SK-N-SH (cell line): ENCODE results near the gene DNAH7. TPM values are rescaled to one million over a fixed set of nuclear protein-coding genes. Genes with fewer than 3 reads are reported as not detected.
"Not testable (repeated sequence)": the region's sequence is repeated elsewhere in the genome, so short reads cannot be mapped to it uniquely, and the experiment has no call there.

Experiments
- CTCF ChIA-PET: fragments of 300-600, 350-600 bp; formaldehyde crosslinking; extraction: SDS; loops from one replicate; lab custom pipeline; 2021; lab: Yijun Ruan, JAX
- POLR2A ChIA-PET: fragments of 350-600 bp; sonication (Branson Sonifier 250); formaldehyde crosslinking; extraction: SDS; loops from one replicate; lab custom pipeline; 2020; ENCODE audit warnings: antibody characterized with exemption, inconsistent platforms; lab: Yijun Ruan, JAX
- DNase-seq: peaks from one replicate; pipeline ENCODE4 v3.0.0; 2012
- H2AFZ ChIP-seq: fragments of 200-600 bp; sonication (generic); 2 replicates; pipeline ENCODE4 v1.8.1; 2016; ENCODE audit warnings: antibody characterized with exemption, mild to moderate bottlenecking, low read depth
- H3F3A ChIP-seq: fragments of 200-600 bp; sonication (generic); replicated peaks from 2 replicates; pipeline ENCODE3; 2016; ENCODE audit warnings: antibody characterized with exemption, mild to moderate bottlenecking; ENCODE audit not compliant: insufficient read depth
- H3K27ac ChIP-seq, 2 experiments: fragments of 200-500 bp in 1 of 2; fragments of 200-600 bp in 1 of 2; sonication (Bioruptor generic) in 1 of 2; sonication (generic), shearing (Covaris generic) in 1 of 2; 2 replicates each; pipeline versions ENCODE4 v1.5.1 to v1.6.1; 2014 to 2016; ENCODE audit warnings: low read depth in 2 of 2, inconsistent platforms in 1 of 2, low read length in 1 of 2, mild to moderate bottlenecking in 1 of 2, mixed read lengths in 1 of 2
- H3K27me3 ChIP-seq: fragments of 200-600 bp; sonication (generic), shearing (Covaris generic); 2 replicates; pipeline ENCODE4 v1.6.1; 2016; ENCODE audit warnings: mixed run types; ENCODE audit not compliant: insufficient read depth
- H3K36me3 ChIP-seq, 2 experiments: fragments of 200-500 bp in 1 of 2; fragments of 200-600 bp in 1 of 2; sonication (Bioruptor generic) in 1 of 2; sonication (generic) in 1 of 2; replicated peaks in 1 of 2; 2 replicates each; pipeline versions ENCODE3 to v1.5.1; 2014 to 2016; ENCODE audit warnings: low read length in 1 of 2, mild to moderate bottlenecking in 1 of 2; ENCODE audit not compliant: insufficient read depth in 2 of 2, control insufficient read depth in 1 of 2
- H3K4me1 ChIP-seq, 2 experiments: fragments of 200-500 bp in 1 of 2; fragments of 200-600 bp in 1 of 2; sonication (Bioruptor generic) in 1 of 2; sonication (generic), shearing (Covaris generic) in 1 of 2; 2 replicates each; pipeline versions ENCODE4 v1.5.1 to v1.6.1; 2014 to 2016; ENCODE audit warnings: low read depth in 1 of 2, low read length in 1 of 2, mixed run types in 1 of 2; ENCODE audit not compliant: insufficient read depth in 2 of 2, control insufficient read depth in 1 of 2
- H3K4me2 ChIP-seq: fragments of 200-600 bp; sonication (generic), shearing (Covaris generic); 2 replicates; pipeline ENCODE4 v1.6.1; 2017; ENCODE audit warnings: mixed run types
- H3K4me3 ChIP-seq, 2 experiments: fragments of 200-500 bp in 1 of 2; fragments of 200-600 bp in 1 of 2; sonication (Bioruptor generic) in 1 of 2; sonication (generic), shearing (Covaris generic) in 1 of 2; 2 replicates each; pipeline versions ENCODE4 v1.5.1 to v1.8.1; 2014 to 2016; ENCODE audit warnings: low read depth in 2 of 2, inconsistent platforms in 1 of 2, low read length in 1 of 2, mild to moderate bottlenecking in 1 of 2, mixed read lengths in 1 of 2, moderate library complexity in 1 of 2
- H3K79me2 ChIP-seq: fragments of 200-600 bp; sonication (generic); 2 replicates; pipeline ENCODE4 v1.8.1; 2017; ENCODE audit warnings: mild to moderate bottlenecking; ENCODE audit not compliant: insufficient read depth
- H3K9ac ChIP-seq: fragments of 200-600 bp; sonication (generic); 2 replicates; pipeline ENCODE4 v1.6.1; 2017; ENCODE audit warnings: mixed run types
- H3K9me2 ChIP-seq: fragments of 200-600 bp; sonication (generic); 2 replicates; pipeline ENCODE4 v1.6.1; 2017; ENCODE audit warnings: mixed run types
- H3K9me3 ChIP-seq: fragments of 200-600 bp; sonication (generic); 2 replicates; pipeline ENCODE4 v1.6.1; 2017; ENCODE audit warnings: mixed run types, mild to moderate bottlenecking, moderate library complexity
- H4K20me1 ChIP-seq: fragments of 200-600 bp; sonication (generic); 2 replicates; pipeline ENCODE4 v1.6.1; 2017; ENCODE audit warnings: mild to moderate bottlenecking, mixed run types; ENCODE audit not compliant: insufficient read depth
- CHD2 ChIP-seq: fragments of 150-350 bp; IDR thresholded peaks from 2 replicates; pipeline ENCODE4 v1.6.1; 2018; ENCODE audit warnings: low read length; ENCODE audit not compliant: partially characterized antibody
- CTCF ChIP-seq: fragments of 200-600 bp; sonication (generic); IDR thresholded peaks from 2 replicates; pipeline ENCODE4 v1.6.1; 2017; ENCODE audit warnings: antibody characterized with exemption, mild to moderate bottlenecking, moderate library complexity
- EP300 ChIP-seq, 2 experiments: IDR thresholded peaks; 2 replicates each; pipeline versions ENCODE4 v1.4.0 to v1.6.1; 2012; ENCODE audit warnings: borderline replicate concordance in 1 of 2, low read depth in 1 of 2, low read length in 1 of 2
- FOXJ3 ChIP-seq: sonication (generic); formaldehyde crosslinking; IDR thresholded peaks from 2 replicates; pipeline ENCODE4 v1.5.1; 2020; ENCODE audit warnings: mild to moderate bottlenecking, missing genetic modification reagents
- FOXM1 ChIP-seq: IDR thresholded peaks from 2 replicates; pipeline ENCODE4 v1.4.0; 2012; ENCODE audit warnings: low read depth, mild to moderate bottlenecking
- GATA2 ChIP-seq: sonication (generic); formaldehyde crosslinking; IDR thresholded peaks from 2 replicates; pipeline ENCODE4 v1.5.0; 2020; ENCODE audit warnings: mild to moderate bottlenecking, missing genetic modification reagents
- MXI1 ChIP-seq: IDR thresholded peaks from 2 replicates; pipeline ENCODE4 v1.6.1; 2012; ENCODE audit warnings: mild to moderate bottlenecking, low read depth, low read length, improper control_type of control experiment
- NFIC ChIP-seq: IDR thresholded peaks from 2 replicates; pipeline ENCODE4 v1.4.0; 2012; ENCODE audit warnings: borderline replicate concordance
- NRF1 ChIP-seq: IDR thresholded peaks from 2 replicates; pipeline ENCODE4 v1.6.1; 2012; ENCODE audit warnings: low read depth, mild to moderate bottlenecking, low read length
- RXRA ChIP-seq: IDR thresholded peaks from 2 replicates; pipeline ENCODE4 v1.4.0; 2012; ENCODE audit warnings: low read depth, mild to moderate bottlenecking, borderline replicate concordance
- SIN3A ChIP-seq: IDR thresholded peaks from 2 replicates; pipeline ENCODE4 v1.6.1; 2012; ENCODE audit warnings: low read depth, mild to moderate bottlenecking, low read length, moderate library complexity, borderline replicate concordance
- SMC3 ChIP-seq: IDR thresholded peaks from 2 replicates; pipeline ENCODE4 v1.6.1; 2012; ENCODE audit warnings: low read depth, low read length, improper control_type of control experiment
- TAF1 ChIP-seq: IDR thresholded peaks from 2 replicates; pipeline ENCODE4 v1.6.1; 2012; ENCODE audit warnings: low read depth, mild to moderate bottlenecking, low read length, moderate library complexity, borderline replicate concordance
- USF2 ChIP-seq: fragments of 150-350 bp; IDR thresholded peaks from 2 replicates; pipeline ENCODE4 v1.6.1; 2017; ENCODE audit warnings: antibody characterized with exemption, low read length, low read depth, borderline replicate concordance
- WGBS: methylation state at CpG from one replicate; pipeline ENCODE4 v1.1.6; 2017; ENCODE audit warnings: low lambda C conversion rate; 5-methylcytosine and 5-hydroxymethylcytosine counted together
- polyA plus RNA-seq, 3 experiments: library from polyadenylated mRNA; depleted of rRNA; stranded (reverse); fragments of >200 nt; gene quantifications; 2 replicates each; pipeline ENCODE4 v1.2.3, GENCODE V29; 2012

DNAH7 gene
- polyA plus RNA-seq, 1 of the 3 experiments (the other 2 are of a cell fraction): 1.2 TPM

- TF ChIP-seq SIN3A (no peak), CHD2 (no peak)
Observed at GRCh38 chr2:196096264-196096663, 27.6 kb upstream of the DNAH7 start (continued).

GRCh38 chr2:196089448-196089847 is 20.8 kb upstream of the DNAH7 start:
- H3K4me2 ChIP-seq, H3K4me3 ChIP-seq, H3K27ac ChIP-seq, H3K9ac ChIP-seq, H2AFZ ChIP-seq, H3K36me3 ChIP-seq, H3K4me1 ChIP-seq, H3F3A ChIP-seq, H3K79me2 ChIP-seq, H3K9me2 ChIP-seq, H3K9me3 ChIP-seq, H4K20me1 ChIP-seq, POLR2A ChIA-PET, H3K27me3 ChIP-seq, DNase-seq: not testable (repeated sequence)
- CTCF ChIA-PET: interaction anchor here (1.1 kb wide), 1 partner anchor 248 kb away, joined by 3 read pairs; no protein-coding TSS in a partner anchor
- WGBS: 51% methylated on average over 4 of the region's 5 CpGs

- no peak for DNase-seq
- TF ChIP-seq GATA2 (CRISPR knock-in tag) (no peak), NFIC (peak; percentile 7; the same call in 1 of the 2 replicates)
Observed at GRCh38 chr2:196088203-196088602, 19.6 kb upstream of the DNAH7 start.

GRCh38 chr2:196086517-196087368 is 18.1 kb upstream of the DNAH7 start:
- Histone ChIP-seq H4K20me1 (no peaks in the 10 kb centered on the region), H3K27ac (no peak overlapping the region), H3F3A (no peaks in the 10 kb centered on the region), H3K79me2 (no peaks in the 10 kb centered on the region), H3K4me1 (no peaks in the 10 kb centered on the region), H3K27me3 (no peaks in the 10 kb centered on the region), H3K9me3 (0 out of 2 replicates have a peak, but pooled peaks cover 3% of the 10 kb centered on the region), H2AFZ (no peak overlapping the region), H3K4me2 (no peak overlapping the region), H3K36me3 (no peaks in the 10 kb centered on the region), H3K9ac (no peak overlapping the region), H3K9me2 (no peaks in the 10 kb centered on the region), H3K4me3 (no peak overlapping the region)
- DNase-seq: no peak
- CTCF ChIA-PET: interaction anchor here (1.1 to 1.4 kb wide), 4 partner anchors 8 to 250 kb away, joined by 3 to 6 read pairs (median 4); partner anchors contain the start of gene DNAH7
- POLR2A ChIA-PET: no interaction called here
- 57% methylated on average over 7 of the region's 7 CpGs for WGBS
- TF ChIP-seq MXI1 (no peak), RXRA (no peak), EP300 (IDR thresholded peaks at IDR 0.05; ENCODE audit: borderline replicate concordance in 1 of 2, low read depth in 1 of 2, low read length in 1 of 2) (no peak), NRF1 (no peak), FOXM1 (no peak), CTCF (no peak), TAF1 (no peak), NFIC (no peak), FOXJ3 (CRISPR knock-in tag) (no peak), USF2 (no peak), SMC3 (no peak), SIN3A (no peak)

More at GRCh38 chr2:196088203-196088602, 19.6 kb upstream of the DNAH7 start:
- Histone ChIP-seq H3F3A (no peaks in the 10 kb centered on the region), H3K4me1 (no peaks in the 10 kb centered on the region), H2AFZ (no peak overlapping the region), H3K27me3 (no peaks in the 10 kb centered on the region), H3K36me3 (no peaks in the 10 kb centered on the region), H3K4me2 (no peak overlapping the region), H3K27ac (no peak overlapping the region), H3K79me2 (no peaks in the 10 kb centered on the region), H4K20me1 (no peaks in the 10 kb centered on the region), H3K9me2 (no peaks in the 10 kb centered on the region), H3K9ac (no peak overlapping the region), H3K9me3 (0 out of 2 replicates have a peak, but pooled peaks cover 3% of the 10 kb centered on the region), H3K4me3 (no peak overlapping the region)
- 67% methylated on average over 2 of the region's 2 CpGs for WGBS
- CTCF ChIA-PET: interaction anchor here (1.0 kb wide), 1 partner anchor 10 kb away, joined by 3 read pairs; no protein-coding TSS in a partner anchor
- POLR2A ChIA-PET: no interaction called here
